HL-60 (cell line): ENCODE results near the gene DAPL1.

Experiments used
- CTCF ChIP-seq: IDR thresholded peaks from one replicate; pipeline ENCODE4 v1.5.1; 2011; ENCODE audit warnings: low read length, control low read depth, inconsistent platforms; ENCODE audit not compliant: insufficient read depth
- POLR2AphosphoS5 ChIP-seq: IDR thresholded peaks from 2 replicates; pipeline ENCODE4 v1.6.1; 2012; ENCODE audit warnings: low read depth

GRCh38 chr2:158776231-158776630, 18.9 kb upstream of the DAPL1 start:
- no peak for TF ChIP-seq POLR2AphosphoS5
- no peak for TF ChIP-seq CTCF
